H1 (cell line): ENCODE measurements around the gene EIF2B1. TPM values are rescaled to one million over a fixed set of nuclear protein-coding genes. Genes with fewer than 3 reads are reported as not detected.

Experiments used
- CTCF ChIA-PET: fragments of 300-600 bp; sonication (Branson Sonifier 250); formaldehyde crosslinking; loops from one replicate; lab custom pipeline; 2021; ENCODE audit not compliant: partially characterized antibody; lab: Charles Lee
- POLR2A ChIA-PET: fragments of 300-600 bp; sonication (Branson Sonifier 250); formaldehyde crosslinking; loops from one replicate; lab custom pipeline; 2021; ENCODE audit warnings: inconsistent platforms; ENCODE audit not compliant: partially characterized antibody; lab: Charles Lee
- DNase-seq, 2 experiments: peaks; one replicate each; pipeline versions ENCODE4 v3.0.0 to v3.0.0-alpha.2; 2010 to 2022; ENCODE audit warnings: low spot score in 2 of 2, low read depth in 1 of 2, mixed read lengths in 1 of 2
- FAIRE-seq: peaks from 2 replicates; lab custom pipeline; 2011; peaks lifted over from hg19 to GRCh38; lab: Jason Lieb, UNC
- H2AFZ ChIP-seq: 2 replicates; pipeline ENCODE4 v1.8.1; 2012; ENCODE audit warnings: low read length, inconsistent platforms
- H2AK5ac ChIP-seq: 2 replicates; pipeline ENCODE4 v1.6.1; 2013; ENCODE audit warnings: low read depth, low read length
- H2BK120ac ChIP-seq: replicated peaks from 2 replicates; pipeline ENCODE3; 2013; ENCODE audit warnings: low read depth, low read length, inconsistent platforms
- H2BK12ac ChIP-seq: 2 replicates; pipeline ENCODE4 v1.6.1; 2013; ENCODE audit warnings: low read depth, low read length
- H2BK15ac ChIP-seq: 2 replicates; pipeline ENCODE4 v1.6.1; 2013; ENCODE audit warnings: low read length
- H2BK20ac ChIP-seq: 2 replicates; pipeline ENCODE4 v1.6.1; 2013; ENCODE audit warnings: low read length
- H2BK5ac ChIP-seq: 2 replicates; pipeline ENCODE4 v1.6.1; 2013; ENCODE audit warnings: low read depth, low read length
- H3K14ac ChIP-seq: 2 replicates; pipeline ENCODE4 v1.6.1; 2013; ENCODE audit warnings: inconsistent platforms; ENCODE audit not compliant: insufficient read length
- H3K18ac ChIP-seq: 2 replicates; pipeline ENCODE4 v1.6.1; 2013; ENCODE audit warnings: low read length; ENCODE audit errors: extremely low read depth
- H3K23ac ChIP-seq: 2 replicates; pipeline ENCODE4 v1.6.1; 2013; ENCODE audit warnings: inconsistent platforms; ENCODE audit not compliant: insufficient read length
- H3K23me2 ChIP-seq: 2 replicates; pipeline ENCODE4 v1.6.1; 2013; ENCODE audit warnings: low read depth, low read length
- H3K27ac ChIP-seq: 2 replicates; pipeline ENCODE4 v1.6.1; 2011; ENCODE audit warnings: low read depth, low read length, inconsistent platforms
- H3K27me3 ChIP-seq, 4 experiments: replicated peaks in 1 of 4; 1 replicate in 1 of 4; 2 replicates in 3 of 4; pipeline versions ENCODE4 v1.6.1 to v1.8.1; 2011 to 2013; ENCODE audit warnings: low read length in 3 of 4, mild to moderate bottlenecking in 3 of 4, inconsistent platforms in 2 of 4, mixed read lengths in 2 of 4, moderate library complexity in 1 of 4; ENCODE audit not compliant: control insufficient read depth in 3 of 4, insufficient read depth in 3 of 4; ENCODE audit errors: extremely low read depth in 1 of 4
- H3K36me3 ChIP-seq, 4 experiments: 2 replicates each; pipeline versions ENCODE4 v1.6.1 to v1.8.1; 2011 to 2013; ENCODE audit warnings: mild to moderate bottlenecking in 4 of 4, low read length in 3 of 4, moderate library complexity in 2 of 4, control low read depth in 1 of 4, inconsistent platforms in 1 of 4; ENCODE audit not compliant: insufficient read depth in 4 of 4, control insufficient read depth in 2 of 4
- H3K4ac ChIP-seq: replicated peaks from 2 replicates; pipeline ENCODE3; 2013; ENCODE audit warnings: low read length, low read depth, mixed read lengths, inconsistent platforms; ENCODE audit not compliant: insufficient read length
- H3K4me1 ChIP-seq, 4 experiments: replicated peaks in 1 of 4; 1 replicate in 1 of 4; 2 replicates in 3 of 4; pipeline versions ENCODE4 v1.6.1 to v1.8.1; 2011 to 2013; ENCODE audit warnings: low read length in 3 of 4, inconsistent platforms in 2 of 4, mixed read lengths in 1 of 4; ENCODE audit not compliant: insufficient read depth in 4 of 4, control insufficient read depth in 3 of 4
- H3K4me2 ChIP-seq, 2 experiments: 2 replicates each; pipeline versions ENCODE4 v1.6.1 to v1.8.1; 2011 to 2013; ENCODE audit warnings: low read depth in 2 of 2, low read length in 2 of 2, control low read depth in 1 of 2, inconsistent platforms in 1 of 2, mild to moderate bottlenecking in 1 of 2; ENCODE audit not compliant: insufficient read depth in 1 of 2
- H3K4me3 ChIP-seq, 4 experiments: fragments of 200-600, 300-600 bp in 1 of 4; sonication (generic), shearing (Covaris generic), sonication (Bioruptor Twin) in 1 of 4; 2 replicates each; pipeline versions ENCODE4 v1.5.1 to v1.8.1; 2011 to 2016; ENCODE audit warnings: low read length in 4 of 4, low read depth in 3 of 4, control low read depth in 2 of 4, inconsistent platforms in 2 of 4, mild to moderate bottlenecking in 2 of 4, mixed read lengths in 1 of 4, moderate library complexity in 1 of 4; ENCODE audit not compliant: insufficient read depth in 2 of 4; ENCODE audit errors: extremely low read depth in 1 of 4
- H3K56ac ChIP-seq: replicated peaks from 2 replicates; pipeline ENCODE3; 2013; ENCODE audit warnings: low read depth, mild to moderate bottlenecking, mixed read lengths, low read length, inconsistent platforms; ENCODE audit not compliant: insufficient read length
- H3K79me1 ChIP-seq: 2 replicates; pipeline ENCODE4 v1.6.1; 2013; ENCODE audit warnings: low read depth, low read length, control low read depth
- H3K79me2 ChIP-seq, 2 experiments: 2 replicates each; pipeline versions ENCODE4 v1.6.1 to v1.8.1; 2012 to 2013; ENCODE audit warnings: low read length in 2 of 2, mild to moderate bottlenecking in 2 of 2, inconsistent platforms in 1 of 2; ENCODE audit not compliant: insufficient read depth in 2 of 2, control insufficient read depth in 1 of 2
- H3K9ac ChIP-seq, 4 experiments: replicated peaks in 1 of 4; 1 replicate in 1 of 4; 2 replicates in 3 of 4; pipeline versions ENCODE4 v1.6.1 to v1.8.1; 2011 to 2013; ENCODE audit warnings: low read depth in 3 of 4, low read length in 3 of 4, control low read depth in 2 of 4, mild to moderate bottlenecking in 2 of 4, moderate library complexity in 2 of 4, inconsistent platforms in 1 of 4; ENCODE audit errors: extremely low read depth in 1 of 4
- H3K9me3 ChIP-seq, 2 experiments: 2 replicates each; pipeline versions ENCODE4 v1.6.1 to v1.8.1; 2012 to 2013; ENCODE audit warnings: mild to moderate bottlenecking in 2 of 2, moderate library complexity in 2 of 2, control low read depth in 1 of 2, inconsistent platforms in 1 of 2, low read depth in 1 of 2, low read length in 1 of 2, mixed read lengths in 1 of 2; ENCODE audit not compliant: insufficient read depth in 2 of 2
- H4K20me1 ChIP-seq, 2 experiments: replicated peaks in 1 of 2; 2 replicates each; pipeline versions ENCODE3 to v1.8.1; 2011 to 2013; ENCODE audit warnings: inconsistent platforms in 2 of 2, low read length in 2 of 2, mild to moderate bottlenecking in 1 of 2; ENCODE audit not compliant: insufficient read depth in 2 of 2, control insufficient read depth in 1 of 2
- H4K5ac ChIP-seq: 2 replicates; pipeline ENCODE4 v1.6.1; 2013; ENCODE audit warnings: low read length, low read depth, mixed read lengths, inconsistent platforms; ENCODE audit not compliant: insufficient read length
- H4K8ac ChIP-seq: 2 replicates; pipeline ENCODE4 v1.8.0; 2013; ENCODE audit warnings: mild to moderate bottlenecking, moderate library complexity, low read length, inconsistent platforms; ENCODE audit not compliant: insufficient read depth; ENCODE audit errors: extremely low read depth
- H4K91ac ChIP-seq: replicated peaks from 2 replicates; pipeline ENCODE3; 2013; ENCODE audit warnings: low read length, mixed read lengths, inconsistent platforms; ENCODE audit not compliant: insufficient read length
- BCL11A ChIP-seq, 2 experiments: IDR thresholded peaks; one replicate each; pipeline ENCODE4 v1.6.1; 2011; ENCODE audit warnings: low read depth in 2 of 2, low read length in 2 of 2, mild to moderate bottlenecking in 2 of 2
- BRCA1 ChIP-seq: IDR thresholded peaks from 2 replicates; pipeline ENCODE4 v1.6.1; 2012; ENCODE audit warnings: low read depth, low read length, improper control_type of control experiment
- CHD1 ChIP-seq: IDR thresholded peaks from 2 replicates; pipeline ENCODE4 v1.6.1; 2012; ENCODE audit warnings: low read depth, low read length, improper control_type of control experiment
- SIN3A ChIP-seq, 2 experiments: IDR thresholded peaks in 1 of 2; conservative IDR thresholded peaks in 1 of 2; 2 replicates each; pipeline ENCODE4 v1.6.1; 2011 to 2012; ENCODE audit warnings: low read length in 2 of 2, improper control_type of control experiment in 1 of 2, low read depth in 1 of 2, mild to moderate bottlenecking in 1 of 2
- TEAD4 ChIP-seq: IDR thresholded peaks from 2 replicates; pipeline ENCODE4 v1.6.1; 2012; ENCODE audit warnings: low read depth, low read length, inconsistent platforms, mixed read lengths
- ZNF274 ChIP-seq: IDR thresholded peaks from 2 replicates; pipeline ENCODE4 v1.7.0; 2012; ENCODE audit warnings: low read length, borderline replicate concordance; ENCODE audit errors: extremely low read depth
- WGBS, 2 experiments: shearing (Covaris generic) in 1 of 2; methylation state at CpG; one replicate each; pipeline versions ENCODE4 v1.1.6 to v1.1.7; 2013 to 2015; ENCODE audit warnings: low lambda C conversion rate in 2 of 2, mixed read lengths in 2 of 2, inconsistent platforms in 1 of 2, low coverage in 1 of 2, missing lambda C conversion rate in 1 of 2; ENCODE audit not compliant: insufficient replicate concordance in 2 of 2, insufficient coverage in 1 of 2, insufficient read length in 1 of 2; ENCODE audit errors: extremely low coverage in 1 of 2, missing lambda C conversion rate in 1 of 2; 5-methylcytosine and 5-hydroxymethylcytosine counted together
- polyA plus RNA-seq, 7 experiments: library from polyadenylated mRNA; depleted of rRNA in 3 of 7; stranded (reverse) in 5 of 7; unstranded in 2 of 7; fragments of >200 nt in 5 of 7; fragments of 200-250 nt in 2 of 7; gene quantifications; 1 replicate in 5 of 7; 2 replicates in 1 of 7; 4 replicates in 1 of 7; pipeline versions ENCODE4 v1.2.1 to v1.2.3, GENCODE V29; 2011 to 2013; ENCODE audit warnings: missing spikeins in 2 of 7, mixed read lengths in 2 of 7
- total RNA-seq: library from RNA; stranded (reverse); fragmentation: NEBNext Ultra II Directional; extraction: Animal tissue kit (Norgen Biotek cat#: 25700); gene quantifications from 2 replicates; pipeline ENCODE4 v1.2.1, GENCODE V29; 2021

EIF2B1 gene
- total and polyA plus RNA-seq, 2 of the 8 experiments (the other 6 are each of a cell fraction or from before 2014, with no cell fraction given) = 24.9 to 49.9 TPM

DNA sequence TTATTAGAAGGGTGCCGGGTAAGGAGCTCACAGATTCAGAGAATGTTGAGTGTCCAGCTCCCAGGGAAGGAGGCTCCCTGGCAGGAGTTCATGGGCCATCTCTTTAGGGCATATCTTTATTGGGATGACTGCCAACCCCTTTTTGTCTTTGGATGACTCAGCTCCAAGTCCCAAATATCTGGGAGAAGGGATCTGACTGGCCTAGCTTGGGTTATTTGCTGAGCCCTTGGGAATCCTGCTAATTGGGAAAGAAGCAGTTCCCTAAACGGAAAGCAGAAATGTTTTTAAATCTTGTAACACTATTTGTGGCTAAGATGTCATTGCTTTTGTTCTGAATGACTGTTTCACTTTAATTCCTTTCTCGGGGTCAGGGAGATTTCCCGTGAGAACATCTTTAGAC lies 19.0 kb downstream of the EIF2B1 start:
- Histone ChIP-seq H2BK15ac (no peak overlapping the region), H3K79me2 (no peaks in the 10 kb centered on the region; a peak in 1 of 4 replicates), H3K9me3 (no peaks in the 10 kb centered on the region), H4K20me1 (peaks cover 6 to 11% of the 10 kb centered on the region in 2 experiments), H3K27me3 (no peaks in the 10 kb centered on the region), H4K8ac (no peak overlapping the region), H3K79me1 (no peaks in the 10 kb centered on the region; the same call in 1 of the 2 replicates), H3K27ac (no peak overlapping the region), H3K18ac (no peak overlapping the region), H3K23me2 (no peaks in the 10 kb centered on the region), H2BK12ac (no peak overlapping the region), H2BK20ac (no peak overlapping the region), H3K36me3 (peaks cover 39 to 86% (median 79%) of the 10 kb centered on the region in 4 experiments), H3K9ac (no peak overlapping the region), H2AFZ (no peak overlapping the region), H2BK120ac (no peak overlapping the region), H3K56ac (no peak overlapping the region), H3K4me3 (no peak overlapping the region), H2AK5ac (no peak overlapping the region), H2BK5ac (no peak overlapping the region), H4K5ac (no peak overlapping the region), H3K23ac (no peak overlapping the region), H3K4me2 (no peak overlapping the region), H3K4ac (no peak overlapping the region), H3K4me1 (no peaks in the 10 kb centered on the region), H3K14ac (no peak overlapping the region), H4K91ac (no peak overlapping the region)
- no peak for FAIRE-seq
- no peak for DNase-seq
- POLR2A ChIA-PET = interaction anchor here (0.9 to 1.6 kb wide), 2 partner anchors 8 to 9 kb away, joined by 3 to 7 read pairs; no protein-coding TSS in a partner anchor
- 81% methylated on average over 4 of the region's 4 CpGs; no CpG with 5 or more reads in 1 of the 2 experiments for WGBS, 2 experiments
- CTCF ChIA-PET = no interaction called here
- TF ChIP-seq TEAD4 (no peak), CHD1 (no peak), SIN3A (conservative IDR thresholded peaks at IDR 0.05 in 1 of 2, IDR thresholded peaks at IDR 0.05 in 1 of 2; ENCODE audit: low read depth in 1 of 2, low read length in 2 of 2) (no peak), BRCA1 (no peak), BCL11A (IDR thresholded peaks at IDR 0.05; ENCODE audit: low read depth in 2 of 2, low read length in 2 of 2) (no peak), ZNF274 (no peak)
